Amniotic stem cell (primary cell): ENCODE measurements around the gene ACSL6.

Experiments
- DNase-seq: peaks from one replicate; lab custom pipeline; 2025; lab: John Stamatoyannopoulos, UW

The ACSL6 gene

GRCh38 chr5:132049093-132049492 is 37.6 kb upstream of the ACSL6 start:
- no peak for DNase-seq

- no peak for DNase-seq
Observed at GRCh38 chr5:132046880-132047299, 35.4 kb upstream of the ACSL6 start.

- no peak for DNase-seq
Observed at GRCh38 chr5:132044207-132044606, 32.7 kb upstream of the ACSL6 start.

GRCh38 chr5:132037353-132037752 is 25.9 kb upstream of the ACSL6 start:
- no peak for DNase-seq

DNA sequence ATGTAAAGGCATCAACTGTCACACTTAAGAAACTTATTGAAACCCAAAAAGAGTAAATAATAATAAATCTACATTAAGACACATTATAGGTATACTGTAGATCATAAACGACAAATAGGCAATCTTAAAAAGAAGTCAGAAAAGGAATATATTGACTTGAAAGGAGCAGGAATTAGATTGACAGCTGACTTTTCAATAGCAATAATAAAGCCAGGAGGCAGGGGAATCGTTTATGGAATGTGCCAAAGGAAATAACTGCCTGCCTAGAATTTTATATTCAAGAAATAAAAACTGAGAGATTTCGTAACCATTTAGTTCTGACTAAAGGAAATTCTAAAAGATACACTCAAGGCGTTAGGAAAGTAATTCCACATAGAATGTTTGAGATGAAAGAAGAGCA is 21.7 kb upstream of the ACSL6 start:
- DNase-seq = no peak

GRCh38 chr5:132032196-132032595 is 20.7 kb upstream of the ACSL6 start:
- DNase-seq = no peak

DNA sequence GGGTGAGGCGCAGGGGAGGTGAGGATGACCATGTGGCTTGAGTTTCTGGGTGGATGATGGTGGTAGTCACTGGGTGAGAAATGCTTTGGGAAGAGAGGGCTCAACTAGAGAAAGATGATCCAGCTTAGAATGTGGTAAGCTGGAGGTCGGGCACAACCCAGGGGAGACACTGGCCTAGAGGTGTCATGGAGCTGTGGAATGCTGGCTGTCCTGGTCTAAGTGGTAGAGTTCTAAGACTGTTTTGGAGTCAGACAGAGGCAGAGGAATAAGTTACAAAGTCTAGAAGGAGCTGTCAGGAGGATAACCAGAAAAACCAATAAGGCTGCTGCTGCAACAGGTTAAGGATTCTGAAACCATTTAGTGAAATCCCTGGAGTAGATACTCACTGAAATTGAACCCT is 19.2 kb upstream of the ACSL6 start:
- no peak for DNase-seq

DNA sequence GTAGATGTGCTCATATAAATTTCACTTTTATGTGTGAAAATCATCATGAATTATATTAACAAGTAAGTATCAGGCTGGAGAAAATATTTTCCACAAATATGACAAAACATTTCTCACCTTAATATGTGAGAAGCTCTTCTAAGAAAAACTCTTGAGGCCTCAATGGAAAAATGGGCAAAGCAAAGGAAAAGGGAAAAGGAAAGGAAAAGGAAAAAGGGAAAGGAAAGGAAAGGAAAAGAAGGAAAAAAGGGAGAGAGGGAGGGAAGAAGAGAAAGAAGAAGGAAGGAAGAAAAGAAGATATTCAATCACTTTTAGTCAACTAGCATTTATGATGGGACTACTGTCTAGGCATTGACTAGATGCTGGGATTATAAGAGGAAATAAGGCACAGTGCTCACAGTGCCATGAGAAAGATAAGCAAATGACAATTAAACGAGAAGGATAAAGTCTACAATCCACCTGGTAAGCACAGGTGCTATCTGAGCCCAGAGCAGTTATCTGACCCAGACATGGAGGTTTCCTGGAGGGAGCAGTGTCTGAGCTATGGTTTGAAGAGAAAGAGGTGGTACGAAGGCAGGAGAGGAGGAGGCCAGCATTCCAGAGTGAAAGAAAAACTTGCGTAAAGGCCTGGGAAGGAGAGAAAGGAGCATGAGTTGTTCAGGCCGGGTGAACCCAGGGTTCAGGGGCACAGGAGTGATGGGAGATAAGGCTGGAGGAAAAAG is 18.3 kb upstream of the ACSL6 start:
- no peak for DNase-seq

DNA sequence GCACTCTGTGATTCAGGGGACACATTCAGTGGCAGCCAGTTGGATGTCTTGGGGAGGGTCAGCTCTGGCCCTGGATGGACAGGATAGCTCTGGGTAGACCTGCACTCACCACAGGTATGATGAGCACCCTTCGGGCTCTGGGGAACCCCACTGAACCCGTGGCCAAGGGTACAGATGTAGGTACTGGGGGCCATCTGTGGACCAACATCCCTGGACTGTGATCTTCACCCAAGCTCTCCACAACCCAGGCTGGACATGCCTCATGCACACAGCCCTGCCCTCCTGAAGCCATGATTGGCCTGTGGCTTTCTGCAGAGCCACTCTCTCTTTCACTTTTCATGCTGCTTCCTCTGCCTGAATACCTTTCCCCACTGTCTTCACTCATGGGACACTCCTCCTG is 15.6 kb upstream of the ACSL6 start:
- DNase-seq = no peak

- DNase-seq = no peak
Observed at GRCh38 chr5:132026516-132027008, 15.1 kb upstream of the ACSL6 start.

GRCh38 chr5:132025403-132025971 is 14.0 kb upstream of the ACSL6 start:
- DNase-seq = no peak

- DNase-seq = no peak
Observed at GRCh38 chr5:132024789-132025402, 13.4 kb upstream of the ACSL6 start.

GRCh38 chr5:132024117-132024435 is 12.6 kb upstream of the ACSL6 start:
- no peak for DNase-seq

DNA sequence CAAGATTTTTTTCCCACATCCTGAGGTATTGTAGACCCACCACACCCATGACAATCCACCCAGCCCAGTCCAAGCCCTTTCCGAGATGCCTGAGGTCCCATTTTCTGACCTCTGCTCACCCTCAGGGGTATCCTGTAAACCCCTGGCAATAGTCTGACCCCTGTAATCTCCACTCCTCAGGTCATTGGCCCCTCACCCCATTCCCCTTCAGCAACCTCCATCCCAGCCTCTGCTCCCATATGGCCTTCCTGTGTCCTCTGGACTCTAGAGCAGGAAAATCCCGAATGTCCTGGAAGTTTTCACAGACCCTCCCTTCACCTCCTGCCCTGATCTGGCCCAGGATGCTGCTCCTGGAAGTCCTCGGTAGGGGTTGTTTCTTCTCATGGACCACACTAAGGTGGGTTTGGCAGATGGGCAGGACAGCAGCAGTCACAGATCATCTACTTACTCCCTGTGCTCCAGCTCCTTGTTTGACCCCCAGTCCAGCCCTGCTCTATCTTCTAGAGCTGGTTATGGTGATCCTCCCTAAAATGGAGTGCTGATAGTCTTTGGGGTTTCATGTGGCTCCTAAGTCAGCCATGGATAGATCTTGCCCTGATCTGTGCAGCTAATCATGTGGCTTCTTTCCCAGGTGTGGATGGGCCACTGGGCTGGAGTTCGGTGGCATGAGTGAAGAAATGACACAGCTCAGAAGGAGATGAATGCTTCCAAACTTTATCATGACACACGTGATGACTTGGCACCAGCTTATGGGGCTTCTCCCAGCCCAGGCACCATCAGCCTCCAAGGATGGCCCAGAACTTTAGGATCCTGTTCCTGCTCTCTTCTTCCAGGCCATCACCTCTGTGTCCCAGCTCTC is 12.0 kb upstream of the ACSL6 start:
- DNase-seq = no peak

DNA sequence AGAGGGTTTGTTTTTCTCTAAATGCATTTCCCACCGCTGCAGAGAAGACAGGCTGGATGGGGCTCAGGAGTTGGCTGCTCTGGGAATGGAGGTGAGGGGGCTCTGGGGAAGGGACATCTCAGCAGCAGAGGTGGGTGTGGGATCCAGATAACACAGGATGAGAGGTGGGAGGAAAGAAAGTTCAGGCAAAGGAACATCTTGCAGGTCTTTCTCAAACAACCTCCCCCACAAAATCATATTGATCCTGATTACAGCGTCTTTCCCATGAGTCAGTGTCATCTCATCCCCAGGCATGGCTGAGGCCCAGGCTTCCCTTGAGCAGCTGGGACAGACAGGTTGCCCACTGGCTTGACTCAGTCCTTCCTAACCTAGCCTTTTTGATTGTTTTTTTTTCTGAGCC is 11.3 kb upstream of the ACSL6 start:
- no peak for DNase-seq

GRCh38 chr5:132021654-132022053 is 10.2 kb upstream of the ACSL6 start:
- DNase-seq = no peak

- DNase-seq = no peak
Observed at GRCh38 chr5:132020568-132021339, 9.3 kb upstream of the ACSL6 start.

DNA sequence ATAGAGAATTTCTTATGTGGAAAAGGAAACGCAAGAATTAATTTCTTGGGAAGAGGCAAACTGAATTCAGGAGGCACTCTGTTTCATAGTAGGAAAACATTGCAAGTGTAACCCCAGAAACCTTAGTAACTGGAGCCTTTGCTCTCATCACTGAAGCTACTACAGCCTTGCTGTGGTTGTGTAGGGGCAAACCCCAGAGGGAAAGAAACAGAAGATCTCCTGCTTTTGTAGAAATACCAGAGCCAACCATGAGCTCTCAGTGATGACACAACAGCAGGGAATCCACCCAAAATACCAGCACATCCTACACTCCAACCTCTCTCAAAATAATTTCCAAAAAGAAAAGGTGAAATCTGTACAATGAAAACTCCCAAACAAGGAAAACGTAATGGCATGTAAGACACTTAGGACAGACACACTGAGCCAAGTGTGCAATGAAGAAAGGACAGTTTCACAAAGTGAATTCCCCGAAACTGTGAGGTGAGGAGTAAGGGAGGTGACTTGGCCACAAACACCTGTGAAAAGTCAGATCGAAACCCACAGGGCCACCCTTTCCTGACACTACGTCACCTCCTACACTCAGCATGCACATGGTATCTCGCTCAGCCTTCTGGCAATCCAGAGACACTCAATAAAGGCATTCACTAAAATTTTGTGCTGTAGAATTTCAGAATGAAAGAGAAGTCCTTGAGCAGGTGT is 8.5 kb upstream of the ACSL6 start:
- DNase-seq = no peak

DNA sequence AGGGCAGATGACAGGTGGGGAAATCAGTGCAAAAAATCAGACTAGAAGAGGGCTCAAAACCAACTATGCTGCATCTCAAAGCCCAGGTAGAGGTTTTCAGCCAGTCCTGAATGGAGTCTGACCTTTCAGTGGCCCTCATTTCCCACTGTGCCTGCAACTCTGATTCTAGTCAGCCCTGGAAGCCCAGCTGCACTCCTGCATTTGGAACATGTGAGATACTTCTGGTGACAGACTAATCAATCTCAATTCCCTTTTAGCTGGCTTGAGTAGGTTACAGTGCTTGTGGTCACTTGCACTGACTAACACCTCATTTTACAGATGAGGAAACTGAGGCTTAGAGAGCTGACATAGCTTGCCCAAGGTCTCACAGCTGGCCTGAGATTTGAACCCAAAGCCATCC is 7.9 kb upstream of the ACSL6 start:
- no peak for DNase-seq

DNA sequence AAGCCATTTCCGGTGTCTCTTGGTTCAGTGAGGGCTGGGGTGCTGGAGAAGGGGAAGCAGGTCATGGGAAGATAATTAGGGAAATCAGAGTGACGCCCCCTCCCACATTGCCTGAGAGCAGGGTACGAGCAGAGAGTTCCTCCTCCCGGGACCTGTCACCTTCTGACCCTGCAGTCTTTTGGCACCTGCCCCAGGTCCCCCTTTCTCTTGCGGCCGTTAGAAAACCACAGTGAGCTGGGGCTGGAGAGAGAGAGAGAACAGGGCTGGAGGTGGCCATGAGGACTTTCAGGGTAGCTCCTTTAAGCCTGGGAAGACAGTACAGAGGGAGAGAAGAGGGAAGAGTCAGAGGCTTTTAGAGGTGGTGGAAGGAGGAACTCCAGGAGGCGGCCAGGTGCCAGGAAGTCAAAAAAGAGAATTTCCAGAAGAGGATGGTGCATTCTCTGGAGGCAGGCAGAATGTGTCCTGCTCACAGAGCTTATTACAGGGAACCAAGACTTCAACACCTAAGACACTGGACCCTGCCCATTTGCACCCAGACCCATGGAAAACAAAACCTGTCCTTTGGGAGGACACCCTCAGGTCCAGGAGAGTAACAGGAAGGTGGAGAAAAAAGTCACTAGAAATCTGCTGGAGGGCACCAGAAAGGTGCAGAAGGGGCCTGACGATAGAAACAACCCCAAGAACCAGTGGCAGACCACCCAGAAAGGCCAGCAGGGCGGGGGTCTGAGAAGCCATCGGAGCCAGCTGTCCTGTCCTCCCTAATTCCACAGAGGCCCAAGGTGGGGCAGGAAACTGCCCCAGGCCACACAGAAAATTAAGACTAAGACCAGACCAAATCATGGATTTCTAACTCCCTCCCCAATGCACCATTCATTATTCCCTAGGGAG is 6.5 kb upstream of the ACSL6 start:
- no peak for DNase-seq
